ENCODE measurements around the gene PARVB. TPM values are rescaled to one million over a fixed set of nuclear protein-coding genes. Genes with fewer than 3 reads are reported as not detected.

The PARVB gene
- polyA plus RNA-seq, 1 donor: 10.9 TPM

- 88% methylated on average over 6 of the region's 13 CpGs for WGBS (ENCODE audit: insufficient coverage, low lambda C conversion rate)
- Histone ChIP-seq H3K36me3 (ENCODE audit: control insufficient read depth, insufficient read depth, low read length) (no peaks in the 10 kb centered on the region), H3K4me1 (ENCODE audit: control insufficient read depth, insufficient read depth, low read length) (no peaks in the 10 kb centered on the region), H3K9me3 (ENCODE audit: control insufficient read depth, low read depth, low read length) (no peaks in the 10 kb centered on the region), H3K27me3 (ENCODE audit: control insufficient read depth, insufficient read depth, low read length) (no peaks in the 10 kb centered on the region), H3K27ac (ENCODE audit: low read length) (no peak overlapping the region), H3K4me3 (ENCODE audit: low read length) (no peak overlapping the region)
- no peak for DNase-seq
Measured at GRCh38 chr22:44157916-44158618, 134.0 kb downstream of the PARVB start.

GRCh38 chr22:44158816-44159215 lies 134.7 kb downstream of the PARVB start:
- Histone ChIP-seq H3K9me3 (ENCODE audit: control insufficient read depth, low read depth, low read length) (no peaks in the 10 kb centered on the region), H3K27ac (ENCODE audit: low read length) (no peak overlapping the region), H3K36me3 (ENCODE audit: control insufficient read depth, insufficient read depth, low read length) (no peaks in the 10 kb centered on the region), H3K4me1 (ENCODE audit: control insufficient read depth, insufficient read depth, low read length) (no peaks in the 10 kb centered on the region), H3K4me3 (ENCODE audit: low read length) (no peak overlapping the region), H3K27me3 (ENCODE audit: control insufficient read depth, insufficient read depth, low read length) (no peaks in the 10 kb centered on the region)
- no CpG with 5 or more reads among the region's 8 CpGs for WGBS (ENCODE audit: insufficient coverage, low lambda C conversion rate)
- no peak for DNase-seq

- no peaks in the 10 kb centered on the region for H3K36me3 ChIP-seq (ENCODE audit: control insufficient read depth, insufficient read depth, low read length)
- no peak overlapping the region for H3K27ac ChIP-seq (ENCODE audit: low read length)
- H3K9me3 ChIP-seq (ENCODE audit: control insufficient read depth, low read depth, low read length): no peaks in the 10 kb centered on the region
- DNase-seq: no peak
- H3K4me1 ChIP-seq (ENCODE audit: control insufficient read depth, insufficient read depth, low read length): no peaks in the 10 kb centered on the region
- whole genome bisulfite sequencing (ENCODE audit: insufficient coverage, low lambda C conversion rate): 67% methylated on average over 1 of the region's 7 CpGs
- no peaks in the 10 kb centered on the region for H3K27me3 ChIP-seq (ENCODE audit: control insufficient read depth, insufficient read depth, low read length)
- no peak overlapping the region for H3K4me3 ChIP-seq (ENCODE audit: low read length)
Measured at GRCh38 chr22:44159221-44159620, 135.1 kb downstream of the PARVB start.

- Histone ChIP-seq H3K36me3 (ENCODE audit: control insufficient read depth, insufficient read depth, low read length) (no peaks in the 10 kb centered on the region), H3K27ac (ENCODE audit: low read length) (no peak overlapping the region), H3K4me3 (ENCODE audit: low read length) (no peak overlapping the region), H3K27me3 (ENCODE audit: control insufficient read depth, insufficient read depth, low read length) (no peaks in the 10 kb centered on the region), H3K4me1 (ENCODE audit: control insufficient read depth, insufficient read depth, low read length) (no peaks in the 10 kb centered on the region), H3K9me3 (ENCODE audit: control insufficient read depth, low read depth, low read length) (no peaks in the 10 kb centered on the region)
- DNase-seq: no peak
- WGBS (ENCODE audit: insufficient coverage, low lambda C conversion rate): no CpG with 5 or more reads among the region's 7 CpGs
Measured at GRCh38 chr22:44159811-44160210, 135.7 kb downstream of the PARVB start.

GRCh38 chr22:44160421-44160820 lies 136.3 kb downstream of the PARVB start:
- no peaks in the 10 kb centered on the region for H3K27me3 ChIP-seq (ENCODE audit: control insufficient read depth, insufficient read depth, low read length)
- no peak overlapping the region for H3K4me3 ChIP-seq (ENCODE audit: low read length)
- no CpG with 5 or more reads among the region's 5 CpGs for WGBS (ENCODE audit: insufficient coverage, low lambda C conversion rate)
- no peak overlapping the region for H3K27ac ChIP-seq (ENCODE audit: low read length)
- H3K4me1 ChIP-seq (ENCODE audit: control insufficient read depth, insufficient read depth, low read length): no peaks in the 10 kb centered on the region
- H3K36me3 ChIP-seq (ENCODE audit: control insufficient read depth, insufficient read depth, low read length): no peaks in the 10 kb centered on the region
- H3K9me3 ChIP-seq (ENCODE audit: control insufficient read depth, low read depth, low read length): no peaks in the 10 kb centered on the region
- DNase-seq: no peak

GRCh38 chr22:44161673-44162072 lies 137.6 kb downstream of the PARVB start:
- no peaks in the 10 kb centered on the region for H3K9me3 ChIP-seq (ENCODE audit: control insufficient read depth, low read depth, low read length)
- no peak overlapping the region for H3K4me3 ChIP-seq (ENCODE audit: low read length)
- WGBS (ENCODE audit: insufficient coverage, low lambda C conversion rate): no CpG with 5 or more reads among the region's 11 CpGs
- no peaks in the 10 kb centered on the region for H3K36me3 ChIP-seq (ENCODE audit: control insufficient read depth, insufficient read depth, low read length)
- no peaks in the 10 kb centered on the region for H3K27me3 ChIP-seq (ENCODE audit: control insufficient read depth, insufficient read depth, low read length)
- no peak for DNase-seq
- H3K27ac ChIP-seq (ENCODE audit: low read length): no peak overlapping the region
- H3K4me1 ChIP-seq (ENCODE audit: control insufficient read depth, insufficient read depth, low read length): no peaks in the 10 kb centered on the region

- DNase-seq: no peak
- Histone ChIP-seq H3K27ac (ENCODE audit: low read length) (no peak overlapping the region), H3K27me3 (ENCODE audit: control insufficient read depth, insufficient read depth, low read length) (no peaks in the 10 kb centered on the region), H3K36me3 (ENCODE audit: control insufficient read depth, insufficient read depth, low read length) (no peaks in the 10 kb centered on the region), H3K4me1 (ENCODE audit: control insufficient read depth, insufficient read depth, low read length) (no peaks in the 10 kb centered on the region), H3K4me3 (ENCODE audit: low read length) (no peak overlapping the region), H3K9me3 (ENCODE audit: control insufficient read depth, low read depth, low read length) (no peaks in the 10 kb centered on the region)
- WGBS (ENCODE audit: insufficient coverage, low lambda C conversion rate): no CpG with 5 or more reads among the region's 13 CpGs
Measured at GRCh38 chr22:44162960-44163359, 138.9 kb downstream of the PARVB start.

- no CpG with 5 or more reads among the region's 18 CpGs for WGBS (ENCODE audit: insufficient coverage, low lambda C conversion rate)
- Histone ChIP-seq H3K27ac (ENCODE audit: low read length) (no peak overlapping the region), H3K4me3 (ENCODE audit: low read length) (no peak overlapping the region), H3K36me3 (ENCODE audit: control insufficient read depth, insufficient read depth, low read length) (no peaks in the 10 kb centered on the region), H3K9me3 (ENCODE audit: control insufficient read depth, low read depth, low read length) (no peaks in the 10 kb centered on the region), H3K27me3 (ENCODE audit: control insufficient read depth, insufficient read depth, low read length) (no peaks in the 10 kb centered on the region), H3K4me1 (ENCODE audit: control insufficient read depth, insufficient read depth, low read length) (no peaks in the 10 kb centered on the region)
- no peak for DNase-seq
Measured at GRCh38 chr22:44163536-44163935, 139.4 kb downstream of the PARVB start.

GRCh38 chr22:44164031-44164430 lies 139.9 kb downstream of the PARVB start:
- H3K4me1 ChIP-seq (ENCODE audit: control insufficient read depth, insufficient read depth, low read length): no peaks in the 10 kb centered on the region
- no peak overlapping the region for H3K27ac ChIP-seq (ENCODE audit: low read length)
- no peak for DNase-seq
- no peak overlapping the region for H3K4me3 ChIP-seq (ENCODE audit: low read length)
- H3K9me3 ChIP-seq (ENCODE audit: control insufficient read depth, low read depth, low read length): no peaks in the 10 kb centered on the region
- no peaks in the 10 kb centered on the region for H3K27me3 ChIP-seq (ENCODE audit: control insufficient read depth, insufficient read depth, low read length)
- WGBS (ENCODE audit: insufficient coverage, low lambda C conversion rate): no CpG with 5 or more reads among the region's 11 CpGs
- H3K36me3 ChIP-seq (ENCODE audit: control insufficient read depth, insufficient read depth, low read length): no peaks in the 10 kb centered on the region

- no CpG with 5 or more reads among the region's 15 CpGs for WGBS (ENCODE audit: insufficient coverage, low lambda C conversion rate)
- Histone ChIP-seq H3K4me1 (ENCODE audit: control insufficient read depth, insufficient read depth, low read length) (no peaks in the 10 kb centered on the region), H3K27ac (ENCODE audit: low read length) (no peak overlapping the region), H3K9me3 (ENCODE audit: control insufficient read depth, low read depth, low read length) (no peaks in the 10 kb centered on the region), H3K36me3 (ENCODE audit: control insufficient read depth, insufficient read depth, low read length) (no peaks in the 10 kb centered on the region), H3K4me3 (ENCODE audit: low read length) (no peak overlapping the region), H3K27me3 (ENCODE audit: control insufficient read depth, insufficient read depth, low read length) (no peaks in the 10 kb centered on the region)
- DNase-seq: no peak
Measured at GRCh38 chr22:44165286-44165874, 141.3 kb downstream of the PARVB start.

Data from large intestine (tissue), 3 donors.